AG09319 (cell line): ENCODE measurements around the gene GAS5.

ENCODE experiments used
- DNase-seq: peaks from one replicate; pipeline ENCODE4 v3.0.0-alpha.2; 2010; ENCODE audit warnings: low read depth; ENCODE audit errors: extremely low read depth
- TF ChIP-seq, protein P1 (sequence below): IDR thresholded peaks from 2 replicates; pipeline ENCODE4 v1.5.1; 2011; ENCODE audit warnings: low read depth, mild to moderate bottlenecking, inconsistent platforms, low read length, moderate library complexity

The GAS5 gene

DNA sequence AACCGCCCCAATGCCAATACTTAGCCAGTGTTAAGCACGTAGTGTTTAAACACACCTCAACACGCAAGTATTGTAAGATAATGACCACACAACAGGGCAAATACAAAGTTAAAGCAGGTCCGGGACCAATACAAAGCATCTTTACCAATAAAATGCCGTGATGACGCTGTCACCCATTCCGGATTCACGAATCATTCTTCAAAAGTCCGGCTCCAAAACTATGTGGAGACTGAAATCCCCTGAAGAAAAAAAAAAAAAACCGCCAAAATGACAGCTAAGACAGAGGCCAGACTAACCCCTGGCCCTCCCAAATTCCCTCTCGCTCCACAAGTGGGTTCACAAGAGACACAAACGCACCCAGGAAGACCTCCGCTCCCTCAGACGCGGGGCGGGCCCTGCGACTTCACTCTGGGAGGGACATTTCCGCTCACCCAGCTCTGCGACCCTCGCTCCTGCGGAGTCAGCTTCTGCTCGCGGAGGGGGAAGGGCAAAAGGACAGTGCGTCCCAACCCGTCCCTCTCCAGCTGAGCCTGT lies 43.9 kb downstream of the GAS5 start:
- no peak for DNase-seq
- TF ChIP-seq, protein P1, sequence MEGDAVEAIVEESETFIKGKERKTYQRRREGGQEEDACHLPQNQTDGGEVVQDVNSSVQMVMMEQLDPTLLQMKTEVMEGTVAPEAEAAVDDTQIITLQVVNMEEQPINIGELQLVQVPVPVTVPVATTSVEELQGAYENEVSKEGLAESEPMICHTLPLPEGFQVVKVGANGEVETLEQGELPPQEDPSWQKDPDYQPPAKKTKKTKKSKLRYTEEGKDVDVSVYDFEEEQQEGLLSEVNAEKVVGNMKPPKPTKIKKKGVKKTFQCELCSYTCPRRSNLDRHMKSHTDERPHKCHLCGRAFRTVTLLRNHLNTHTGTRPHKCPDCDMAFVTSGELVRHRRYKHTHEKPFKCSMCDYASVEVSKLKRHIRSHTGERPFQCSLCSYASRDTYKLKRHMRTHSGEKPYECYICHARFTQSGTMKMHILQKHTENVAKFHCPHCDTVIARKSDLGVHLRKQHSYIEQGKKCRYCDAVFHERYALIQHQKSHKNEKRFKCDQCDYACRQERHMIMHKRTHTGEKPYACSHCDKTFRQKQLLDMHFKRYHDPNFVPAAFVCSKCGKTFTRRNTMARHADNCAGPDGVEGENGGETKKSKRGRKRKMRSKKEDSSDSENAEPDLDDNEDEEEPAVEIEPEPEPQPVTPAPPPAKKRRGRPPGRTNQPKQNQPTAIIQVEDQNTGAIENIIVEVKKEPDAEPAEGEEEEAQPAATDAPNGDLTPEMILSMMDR, result no peak

DNA sequence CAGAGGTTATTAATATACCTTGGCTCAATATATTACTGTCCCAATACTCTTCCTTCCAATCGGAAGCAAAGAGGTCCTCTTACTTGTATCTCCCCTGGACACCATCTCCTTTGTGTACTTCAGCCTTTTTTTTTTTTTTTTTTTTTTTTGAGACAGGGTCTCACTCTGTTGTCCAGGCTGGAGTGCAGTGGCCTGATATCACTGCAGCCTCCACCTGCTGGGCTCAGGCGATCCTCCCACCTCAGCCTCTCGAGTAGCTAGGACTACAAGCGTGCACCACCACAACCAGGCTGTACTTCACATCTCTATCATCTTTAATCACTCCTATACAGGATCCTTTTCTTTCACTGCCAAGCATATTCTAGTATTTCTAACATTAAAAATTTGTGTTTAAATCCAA lies 46.1 kb downstream of the GAS5 start:
- TF ChIP-seq, protein P1, result no peak
- DNase-seq, result no peak

DNA sequence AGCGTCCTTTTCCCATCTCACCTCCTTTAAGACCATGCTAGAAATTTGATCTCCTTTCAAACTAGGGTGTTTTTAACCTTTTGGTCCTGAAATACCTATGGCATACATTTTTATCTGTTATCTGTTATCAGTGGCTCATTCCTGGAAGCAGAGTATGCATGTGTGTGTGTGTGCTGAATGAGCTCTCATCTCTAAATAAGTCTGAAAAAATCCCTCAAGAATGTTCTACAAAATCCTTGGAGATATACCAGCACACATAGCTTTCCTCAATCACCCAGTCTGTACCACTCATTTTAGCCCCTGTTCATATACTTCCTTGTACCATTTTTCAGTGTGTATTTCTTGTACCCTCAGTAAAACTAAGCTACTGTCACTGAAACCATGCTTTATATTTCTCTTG lies 49.3 kb downstream of the GAS5 start:
- TF ChIP-seq, protein P1, result no peak
- no peak for DNase-seq
